Astrocyte of the spinal cord (primary cell): Measurements from ENCODE around the gene HEBP2.

ENCODE experiments used
- DNase-seq: peaks from one replicate; pipeline ENCODE4 v3.0.0; 2011; ENCODE audit warnings: low read depth, low spot score
- H3K4me3 ChIP-seq: 2 replicates; pipeline ENCODE4 v1.5.1; 2011; ENCODE audit warnings: low read depth, mild to moderate bottlenecking, low read length, moderate library complexity
- CTCF ChIP-seq: IDR thresholded peaks from 2 replicates; pipeline ENCODE4 v1.5.1; 2012; ENCODE audit warnings: low read depth, mild to moderate bottlenecking, low read length, inconsistent platforms
- in situ Hi-C: cut with HindIII; loops from 2 replicates; pipeline ENCODE4 v1.10.0; 2017; ENCODE audit warnings: low sequenced_read_pairs

Gene HEBP2

GRCh38 chr6:138461647-138462046, 57.6 kb downstream of the HEBP2 start:
- no peak overlapping the region for H3K4me3 ChIP-seq
- no peak for DNase-seq
- TF ChIP-seq CTCF, result no peak
- in situ Hi-C loops, result no loop called here

- DNase-seq, result no peak
- in situ Hi-C loops, result no loop called here
- H3K4me3 ChIP-seq, result no peak overlapping the region
- no peak for TF ChIP-seq CTCF
These were observed 60.1 kb downstream of the HEBP2 start for GRCh38 chr6:138464085-138464484.

- no peak overlapping the region for H3K4me3 ChIP-seq
- TF ChIP-seq CTCF, result no peak
- peak; percentile 97 for DNase-seq
- in situ Hi-C loops, result no loop called here
These were observed 61.1 kb downstream of the HEBP2 start for GRCh38 chr6:138465007-138465645.

- in situ Hi-C loops, result no loop called here
- no peak for TF ChIP-seq CTCF
- H3K4me3 ChIP-seq, result no peak overlapping the region
- no peak for DNase-seq
These were observed 63.9 kb downstream of the HEBP2 start for GRCh38 chr6:138467901-138468300.

GRCh38 chr6:138468320-138469015, 64.4 kb downstream of the HEBP2 start:
- in situ Hi-C loops, result no loop called here
- H3K4me3 ChIP-seq, result no peak overlapping the region
- peak; percentile 64 for DNase-seq
- no peak for TF ChIP-seq CTCF
